Astrocyte (in vitro differentiated cells and primary cell): ENCODE data around the gene NWD2. TPM values are rescaled to one million over a fixed set of nuclear protein-coding genes. Genes with fewer than 3 reads are reported as not detected.
"Not testable (repeated sequence)": the region's sequence is repeated elsewhere in the genome, so short reads cannot be mapped to it uniquely, and the experiment has no call there.

Source experiments
- DNase-seq: peaks from one replicate; pipeline ENCODE4 v3.0.0-alpha.2; 2010; ENCODE audit warnings: low read depth
- FAIRE-seq: peaks from 2 replicates; lab custom pipeline; 2011; peaks lifted over from hg19 to GRCh38; lab: Jason Lieb, UNC
- H2AFZ ChIP-seq: 2 replicates; pipeline ENCODE4 v1.6.0; 2012; ENCODE audit warnings: low read depth, low read length, inconsistent platforms
- H3K27ac ChIP-seq: 2 replicates; pipeline ENCODE4 v1.5.1; 2011; ENCODE audit warnings: low read depth, low read length, inconsistent platforms
- H3K27me3 ChIP-seq: 2 replicates; pipeline ENCODE4 v1.6.0; 2011; ENCODE audit warnings: low read length, inconsistent platforms; ENCODE audit not compliant: insufficient read depth
- H3K36me3 ChIP-seq: 2 replicates; pipeline ENCODE4 v1.5.1; 2011; ENCODE audit warnings: low read length, inconsistent platforms; ENCODE audit not compliant: insufficient read depth
- H3K4me1 ChIP-seq: 2 replicates; pipeline ENCODE4 v1.5.1; 2011; ENCODE audit warnings: low read length, inconsistent platforms; ENCODE audit not compliant: insufficient read depth
- H3K4me2 ChIP-seq: 2 replicates; pipeline ENCODE4 v1.6.0; 2012; ENCODE audit warnings: low read length, inconsistent platforms
- H3K4me3 ChIP-seq: 2 replicates; pipeline ENCODE4 v1.5.1; 2011; ENCODE audit warnings: low read depth, mild to moderate bottlenecking, low read length, inconsistent platforms; ENCODE audit not compliant: insufficient read depth
- H3K79me2 ChIP-seq: 2 replicates; pipeline ENCODE4 v1.6.0; 2012; ENCODE audit warnings: mild to moderate bottlenecking, low read length, inconsistent platforms; ENCODE audit not compliant: insufficient read depth
- H3K9ac ChIP-seq: 2 replicates; pipeline ENCODE4 v1.6.0; 2012; ENCODE audit warnings: mild to moderate bottlenecking, low read length, inconsistent platforms
- H3K9me3 ChIP-seq: 2 replicates; pipeline ENCODE4 v1.5.1; 2012; ENCODE audit warnings: low read depth, mild to moderate bottlenecking, low read length, inconsistent platforms; ENCODE audit not compliant: insufficient read depth
- H4K20me1 ChIP-seq: 2 replicates; pipeline ENCODE4 v1.6.0; 2012; ENCODE audit warnings: low read length, inconsistent platforms; ENCODE audit not compliant: insufficient read depth
- H3K27ac Mint-ChIP-seq: one replicate; pipeline ENCODE4 v1.8.0; 2021; ENCODE audit warnings: mild to moderate bottlenecking, mixed read lengths; ENCODE audit not compliant: unreplicated experiment
- H3K27me3 Mint-ChIP-seq: one replicate; pipeline ENCODE4 v1.8.0; 2021; ENCODE audit warnings: low read depth, mixed read lengths; ENCODE audit not compliant: unreplicated experiment
- H3K36me3 Mint-ChIP-seq: one replicate; pipeline ENCODE4 v1.8.0; 2021; ENCODE audit warnings: low read depth, mixed read lengths; ENCODE audit not compliant: unreplicated experiment
- H3K4me1 Mint-ChIP-seq: one replicate; pipeline ENCODE4 v1.8.0; 2021; ENCODE audit warnings: low read depth, mixed read lengths; ENCODE audit not compliant: unreplicated experiment
- H3K4me3 Mint-ChIP-seq: one replicate; pipeline ENCODE4 v1.8.0; 2021; ENCODE audit warnings: mild to moderate bottlenecking, moderate library complexity, mixed read lengths; ENCODE audit not compliant: unreplicated experiment
- H3K9me3 Mint-ChIP-seq: one replicate; pipeline ENCODE4 v1.8.0; 2021; ENCODE audit warnings: mild to moderate bottlenecking, mixed read lengths; ENCODE audit not compliant: unreplicated experiment
- CTCF ChIP-seq: IDR thresholded peaks from 2 replicates; pipeline ENCODE4 v1.5.1; 2011; ENCODE audit warnings: low read depth, mild to moderate bottlenecking, inconsistent platforms, low read length, moderate library complexity; ENCODE audit not compliant: insufficient read depth
- EZH2 ChIP-seq: IDR thresholded peaks from 2 replicates; pipeline ENCODE4 v1.6.1; 2012; ENCODE audit warnings: mild to moderate bottlenecking, low read length, inconsistent platforms; ENCODE audit not compliant: insufficient read depth
- total RNA-seq: library from RNA; stranded (reverse); gene quantifications from 2 replicates; pipeline ENCODE4 v1.2.1, GENCODE V29; 2021

Gene NWD2
- total RNA-seq, 1 donor from 2014 or later: not detected

- Histone ChIP-seq H3K27ac (no peak overlapping the region), H3K9me3 (no peaks in the 10 kb centered on the region), H3K4me3 (no peak overlapping the region), H3K27me3 (no peaks in the 10 kb centered on the region), H3K4me2 (no peak overlapping the region), H3K4me1 (no peaks in the 10 kb centered on the region), H3K9ac (no peak overlapping the region), H4K20me1 (no peaks in the 10 kb centered on the region), H3K36me3 (no peaks in the 10 kb centered on the region), H2AFZ (no peak overlapping the region), H3K79me2 (no peaks in the 10 kb centered on the region)
- FAIRE-seq (no peak), DNase-seq (no peak)
- Mint-ChIP-seq H3K27ac (no peak overlapping the region), H3K36me3 (no peaks in the 10 kb centered on the region), H3K4me3 (no peak overlapping the region), H3K27me3 (no peaks in the 10 kb centered on the region), H3K9me3 (peaks cover 3% of the 10 kb centered on the region), H3K4me1 (no peaks in the 10 kb centered on the region)
- TF ChIP-seq EZH2: no peak
- TF ChIP-seq CTCF: no peak
Measured at GRCh38 chr4:37487668-37488067, 243.1 kb downstream of the NWD2 start.

GRCh38 chr4:37489697-37490096 is 245.2 kb downstream of the NWD2 start:
- no peaks in the 10 kb centered on the region for H3K27me3 Mint-ChIP-seq
- H2AFZ ChIP-seq: no peak overlapping the region
- no peak overlapping the region for H3K9ac ChIP-seq
- no peaks in the 10 kb centered on the region for H3K4me1 ChIP-seq
- no peaks in the 10 kb centered on the region for H3K36me3 Mint-ChIP-seq
- H3K4me3 Mint-ChIP-seq: no peak overlapping the region
- H4K20me1 ChIP-seq: no peaks in the 10 kb centered on the region
- H3K9me3 ChIP-seq: no peaks in the 10 kb centered on the region
- no peaks in the 10 kb centered on the region for H3K79me2 ChIP-seq
- H3K27ac ChIP-seq: no peak overlapping the region
- FAIRE-seq (no peak), DNase-seq (no peak)
- no peak overlapping the region for H3K27ac Mint-ChIP-seq
- H3K4me1 Mint-ChIP-seq: no peaks in the 10 kb centered on the region
- H3K27me3 ChIP-seq: no peaks in the 10 kb centered on the region
- H3K9me3 Mint-ChIP-seq: no peaks in the 10 kb centered on the region
- TF ChIP-seq EZH2 (no peak), CTCF (no peak)
- no peak overlapping the region for H3K4me3 ChIP-seq
- no peaks in the 10 kb centered on the region for H3K36me3 ChIP-seq
- no peak overlapping the region for H3K4me2 ChIP-seq

GRCh38 chr4:37490391-37491347 is 246.1 kb downstream of the NWD2 start:
- no peaks in the 10 kb centered on the region for H3K27me3 ChIP-seq
- TF ChIP-seq EZH2: no peak
- TF ChIP-seq CTCF: no peak
- no peaks in the 10 kb centered on the region for H3K4me1 Mint-ChIP-seq
- no peaks in the 10 kb centered on the region for H3K79me2 ChIP-seq
- H3K36me3 Mint-ChIP-seq: no peaks in the 10 kb centered on the region
- no peak overlapping the region for H3K4me2 ChIP-seq
- H3K27me3 Mint-ChIP-seq: no peaks in the 10 kb centered on the region
- no peak overlapping the region for H3K27ac ChIP-seq
- no peak for FAIRE-seq
- DNase-seq: no peak
- H3K9me3 ChIP-seq: no peaks in the 10 kb centered on the region
- H3K9me3 Mint-ChIP-seq: no peaks in the 10 kb centered on the region
- no peak overlapping the region for H3K4me3 Mint-ChIP-seq
- H3K4me3 ChIP-seq: no peak overlapping the region
- no peaks in the 10 kb centered on the region for H4K20me1 ChIP-seq
- no peak overlapping the region for H3K27ac Mint-ChIP-seq
- no peaks in the 10 kb centered on the region for H3K4me1 ChIP-seq
- no peaks in the 10 kb centered on the region for H3K36me3 ChIP-seq
- H2AFZ ChIP-seq: no peak overlapping the region
- H3K9ac ChIP-seq: no peak overlapping the region

- H3K9me3 Mint-ChIP-seq, H3K27ac ChIP-seq, H3K4me3 Mint-ChIP-seq, H3K4me2 ChIP-seq, H3K4me1 Mint-ChIP-seq, DNase-seq, H3K27ac Mint-ChIP-seq, H3K27me3 ChIP-seq, H2AFZ ChIP-seq, FAIRE-seq, H4K20me1 ChIP-seq, H3K9me3 ChIP-seq, H3K36me3 Mint-ChIP-seq, H3K4me3 ChIP-seq, H3K9ac ChIP-seq, H3K27me3 Mint-ChIP-seq, H3K4me1 ChIP-seq, H3K79me2 ChIP-seq, H3K36me3 ChIP-seq: not testable (repeated sequence)
Measured at GRCh38 chr4:37495353-37495752, 250.8 kb downstream of the NWD2 start.
